T-helper 9 cell (primary cell): ENCODE data around the gene FOXO1.

ENCODE experiments used
- DNase-seq: peaks from one replicate; pipeline ENCODE4 v3.0.0-alpha.2; 2020

FOXO1 gene

DNA sequence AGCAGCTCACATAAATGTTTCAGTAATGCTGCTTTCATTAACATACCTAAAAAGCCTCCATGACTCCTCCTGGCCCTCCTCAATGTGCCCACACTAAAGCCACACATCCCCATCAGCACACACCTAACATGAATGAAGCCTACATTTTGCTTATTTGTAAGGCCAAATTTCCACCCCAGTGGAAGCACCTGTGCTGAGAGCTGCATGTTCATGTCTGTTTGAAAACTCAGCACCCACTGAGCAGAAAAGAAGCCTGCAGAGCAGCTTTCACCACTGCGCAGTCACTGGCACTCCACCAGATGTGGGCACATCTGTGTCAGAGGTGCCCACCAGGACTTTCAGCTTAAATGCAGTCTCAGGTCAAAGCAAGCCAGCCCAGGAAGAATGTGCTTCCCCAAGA lies 93.5 kb downstream of the FOXO1 start:
- no peak for DNase-seq

DNA sequence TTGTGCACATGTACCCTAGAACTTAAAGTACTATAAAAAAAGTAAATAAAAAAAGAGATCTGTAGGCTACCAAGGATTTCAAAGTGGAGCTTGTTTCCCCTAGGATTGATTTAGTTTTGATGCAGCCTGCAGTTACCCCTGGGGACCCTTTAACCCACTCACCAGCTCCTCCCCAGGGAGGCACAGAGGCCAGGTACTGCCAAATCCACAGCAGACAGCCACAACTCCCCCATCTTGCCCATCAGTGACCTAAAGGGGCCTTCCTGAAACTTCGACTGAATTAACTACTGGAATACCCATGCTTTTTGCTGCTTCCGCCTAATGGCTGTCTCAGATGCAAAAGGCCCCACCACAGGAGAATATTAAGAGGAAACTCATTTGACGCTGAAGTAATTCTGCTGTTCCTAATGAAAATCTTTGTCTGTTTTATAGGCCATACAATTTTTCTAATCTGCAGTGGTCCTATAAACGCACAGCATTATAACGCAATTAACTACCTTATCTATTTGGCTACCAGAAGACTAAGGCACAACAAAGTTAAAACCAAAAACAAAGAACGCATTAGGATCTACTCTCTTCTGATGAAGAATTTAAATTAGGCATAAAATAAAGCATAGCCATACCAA lies 95.0 kb downstream of the FOXO1 start:
- DNase-seq: no peak

- no peak for DNase-seq
Measured at GRCh38 chr13:40570930-40571329, 95.5 kb downstream of the FOXO1 start.

GRCh38 chr13:40569024-40569350 lies 97.5 kb downstream of the FOXO1 start:
- DNase-seq: no peak

DNA sequence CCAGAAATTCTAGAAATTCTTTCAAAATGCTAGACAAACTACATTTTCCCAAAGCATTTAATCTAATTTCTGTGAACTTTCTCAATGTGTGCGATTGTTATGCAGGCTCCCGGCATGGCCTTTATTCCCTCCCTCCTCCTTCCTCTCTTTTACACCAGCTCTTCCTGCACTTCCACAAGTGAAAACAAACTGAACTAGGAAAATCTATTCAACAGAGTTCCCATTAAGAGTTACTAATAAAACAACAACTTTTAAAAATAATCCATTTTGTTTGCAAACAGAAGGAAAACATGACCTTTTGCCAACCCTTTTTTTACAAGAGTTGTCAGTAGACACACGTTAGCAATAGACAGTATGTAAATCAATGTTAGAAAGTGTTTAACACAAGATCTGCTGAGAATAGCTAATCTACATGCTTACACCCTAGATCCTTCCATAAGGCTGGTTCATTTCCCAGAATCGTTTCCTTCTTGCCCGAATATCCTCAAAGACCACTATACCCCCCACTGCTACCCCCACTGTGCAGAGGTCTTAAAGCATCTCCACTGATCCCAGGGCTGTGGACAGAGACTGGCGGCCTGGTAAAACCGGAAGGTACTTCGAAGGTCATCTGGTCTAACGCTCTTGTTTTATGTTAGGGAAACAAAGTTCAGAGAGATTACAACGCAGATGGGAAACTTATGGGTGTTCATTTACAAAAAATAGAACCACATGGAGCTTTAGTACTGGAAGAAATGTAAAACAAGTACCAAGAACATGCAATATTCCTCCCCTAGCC lies 98.0 kb downstream of the FOXO1 start:
- no peak for DNase-seq

DNA sequence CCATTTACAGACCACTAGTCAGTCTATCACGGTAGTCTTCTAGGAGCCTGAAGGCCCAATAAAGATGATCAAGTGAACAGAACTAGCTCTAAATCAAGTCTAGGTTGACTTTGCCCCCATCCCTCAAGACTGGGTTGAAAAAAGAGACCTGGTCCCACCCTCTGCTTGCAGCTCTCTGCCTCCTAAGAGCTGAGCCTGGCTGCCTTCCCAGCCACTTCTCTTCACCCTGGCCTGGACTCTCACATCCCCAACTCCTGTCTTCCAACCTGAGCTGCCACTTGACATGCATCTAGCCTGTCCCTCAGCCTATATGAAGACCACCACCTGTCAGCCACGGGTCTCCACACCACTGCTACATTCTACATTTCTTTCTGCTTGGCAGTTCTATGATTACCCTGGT lies 99.6 kb downstream of the FOXO1 start:
- no peak for DNase-seq

DNA sequence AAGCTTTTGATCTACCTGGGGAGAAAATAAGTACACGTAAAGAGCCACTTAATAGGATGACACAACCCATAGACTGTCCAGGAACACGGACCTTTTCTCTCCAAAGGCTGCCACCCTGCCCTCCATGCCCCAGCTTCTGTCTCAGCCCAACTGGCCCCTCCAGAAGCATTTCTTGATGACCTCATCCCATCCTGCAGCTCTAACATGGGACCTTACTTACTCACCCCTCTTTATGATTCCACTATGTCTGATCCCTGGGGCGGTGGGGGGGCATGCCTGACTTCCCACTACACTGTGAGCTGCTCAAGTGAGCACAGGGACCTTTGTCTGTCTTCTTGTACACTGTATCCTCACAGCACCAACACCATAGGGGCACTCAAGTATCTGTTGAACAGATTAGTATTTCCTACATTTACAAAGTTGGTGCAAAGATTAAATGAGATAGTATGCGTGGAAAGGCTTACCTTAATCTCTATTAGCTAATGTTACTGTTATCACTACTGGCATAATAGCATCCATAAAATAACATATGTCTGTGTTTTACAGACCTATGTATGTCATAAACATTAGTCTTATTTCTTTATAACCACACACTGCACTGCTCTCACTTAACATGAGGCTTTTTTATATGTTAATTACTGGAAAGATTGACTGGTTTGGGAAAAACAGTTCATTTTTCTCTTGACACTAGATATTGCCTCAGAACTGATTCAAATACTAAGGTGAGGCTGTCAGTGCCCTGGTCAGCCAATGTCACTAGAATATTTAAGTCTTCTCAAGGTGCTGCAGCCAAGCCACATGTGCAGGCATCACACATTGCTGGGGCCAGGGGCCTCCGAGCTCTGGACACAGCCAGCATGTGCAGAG lies 100.9 kb downstream of the FOXO1 start:
- DNase-seq: no peak

- DNase-seq: no peak
Measured at GRCh38 chr13:40564342-40565001, 102.0 kb downstream of the FOXO1 start.

- DNase-seq: no peak
Measured at GRCh38 chr13:40563350-40564125, 102.9 kb downstream of the FOXO1 start.

GRCh38 chr13:40562975-40563349 lies 103.5 kb downstream of the FOXO1 start:
- no peak for DNase-seq

DNA sequence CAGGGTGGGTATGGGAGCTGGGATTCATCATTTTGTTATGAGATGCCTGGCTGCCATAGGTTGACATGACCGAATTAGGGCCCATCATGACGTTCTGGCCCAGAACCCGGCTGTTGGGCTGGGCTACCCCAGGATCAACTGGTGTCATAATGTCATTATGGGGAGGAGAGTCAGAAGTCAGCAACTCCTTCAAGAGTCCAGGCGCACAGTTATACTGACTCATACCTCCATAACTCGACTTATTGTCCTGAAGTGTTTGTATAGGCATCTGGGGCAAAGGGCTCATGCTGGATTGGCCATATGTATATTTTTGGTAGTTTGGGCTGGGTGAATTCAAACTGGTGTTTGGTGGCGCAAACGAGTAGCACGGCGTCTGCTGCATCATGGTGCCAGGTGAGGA lies 106.5 kb downstream of the FOXO1 start:
- no peak for DNase-seq

DNA sequence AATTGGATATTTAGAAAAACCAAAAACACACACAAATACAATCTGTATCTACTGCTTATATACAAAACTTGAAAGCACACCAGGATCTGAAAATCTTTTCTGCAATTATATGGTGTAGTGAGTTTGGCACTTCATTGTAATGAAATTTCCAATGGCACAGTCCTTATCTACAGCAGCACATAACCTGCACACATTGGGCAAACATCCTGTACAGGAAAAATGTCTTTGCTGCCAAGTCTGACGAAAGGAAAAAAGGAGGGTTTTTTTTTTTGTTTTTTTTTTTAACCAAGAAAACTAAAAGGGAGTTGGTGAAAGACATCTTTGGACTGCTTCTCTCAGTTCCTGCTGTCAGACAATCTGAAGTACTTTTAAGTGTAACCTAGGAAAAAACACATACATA lies 107.8 kb downstream of the FOXO1 start:
- no peak for DNase-seq

DNA sequence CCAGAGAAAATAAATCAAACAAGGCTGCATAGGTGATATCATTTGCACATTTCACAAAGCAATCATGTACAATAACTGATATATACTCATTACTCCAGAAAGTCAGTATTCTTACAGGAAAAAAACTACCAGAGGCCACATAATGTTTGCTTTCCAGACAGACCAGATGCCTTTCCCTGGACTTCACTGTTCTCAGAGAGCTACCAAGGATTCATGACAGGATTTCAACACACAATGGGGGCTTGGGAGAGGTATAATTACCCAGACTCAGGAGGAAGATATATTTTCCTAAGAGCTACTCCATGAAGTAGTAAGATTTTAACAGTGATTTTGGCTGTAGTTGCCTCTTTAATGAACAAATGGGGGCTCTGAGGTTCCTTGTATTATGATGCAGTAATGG lies 110.0 kb downstream of the FOXO1 start:
- no peak for DNase-seq

DNA sequence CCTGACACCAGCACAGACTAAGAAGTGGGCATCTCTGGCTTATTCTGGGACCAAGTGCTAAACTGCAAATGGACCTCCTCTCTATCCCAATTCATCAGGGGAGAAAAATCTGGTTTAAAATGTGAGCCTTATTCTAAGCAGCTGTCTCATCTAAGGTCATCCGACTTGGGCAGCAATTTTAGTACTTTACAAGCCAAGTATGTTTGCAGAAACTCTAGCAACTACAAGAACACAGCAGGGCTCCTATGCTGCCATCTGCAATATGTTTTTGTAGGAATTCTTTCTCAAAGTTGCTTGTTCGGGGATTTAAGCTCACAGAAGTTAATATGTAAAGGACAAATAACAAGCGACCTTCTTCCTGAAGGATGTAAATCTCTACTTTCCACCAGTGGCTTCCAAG lies 113.1 kb downstream of the FOXO1 start:
- no peak for DNase-seq

GRCh38 chr13:40552895-40553294 lies 113.5 kb downstream of the FOXO1 start:
- DNase-seq: no peak

GRCh38 chr13:40550130-40550529 lies 116.3 kb downstream of the FOXO1 start:
- no peak for DNase-seq

- DNase-seq: no peak
Measured at GRCh38 chr13:40549500-40550094, 116.8 kb downstream of the FOXO1 start.

DNA sequence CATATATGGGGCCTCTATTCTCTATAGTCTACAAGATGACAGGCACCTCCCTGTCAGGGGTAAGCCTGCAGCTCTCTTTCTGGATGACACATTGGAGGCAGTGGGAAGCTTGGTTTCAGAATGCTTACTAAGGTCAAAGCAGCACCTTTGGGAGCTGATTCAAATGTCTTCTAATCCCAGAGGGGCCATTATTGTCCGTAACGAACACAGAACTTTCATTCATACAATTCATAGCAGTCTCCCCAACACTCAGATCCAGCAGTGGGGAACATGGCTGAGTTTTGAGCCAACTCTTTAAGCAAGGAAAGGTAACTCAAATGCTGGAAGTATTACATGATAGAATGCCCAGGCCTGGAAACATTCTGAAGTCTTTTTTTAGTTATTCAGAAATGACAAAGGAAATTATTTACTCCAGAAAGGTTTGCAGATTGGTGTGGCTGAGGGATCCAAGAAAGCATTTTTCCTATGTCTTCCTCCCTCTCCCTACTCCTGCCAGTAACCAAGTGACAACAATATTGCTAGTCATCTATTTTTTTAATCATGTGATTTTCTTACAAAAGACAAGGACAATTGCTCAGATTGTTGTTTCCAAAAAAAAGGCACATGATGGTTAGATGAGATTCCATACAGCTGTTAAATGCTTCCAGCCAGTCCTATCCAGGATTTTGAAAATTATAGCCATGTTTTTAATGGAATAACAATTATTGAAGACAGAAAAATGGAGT lies 118.7 kb downstream of the FOXO1 start:
- DNase-seq: no peak

DNA sequence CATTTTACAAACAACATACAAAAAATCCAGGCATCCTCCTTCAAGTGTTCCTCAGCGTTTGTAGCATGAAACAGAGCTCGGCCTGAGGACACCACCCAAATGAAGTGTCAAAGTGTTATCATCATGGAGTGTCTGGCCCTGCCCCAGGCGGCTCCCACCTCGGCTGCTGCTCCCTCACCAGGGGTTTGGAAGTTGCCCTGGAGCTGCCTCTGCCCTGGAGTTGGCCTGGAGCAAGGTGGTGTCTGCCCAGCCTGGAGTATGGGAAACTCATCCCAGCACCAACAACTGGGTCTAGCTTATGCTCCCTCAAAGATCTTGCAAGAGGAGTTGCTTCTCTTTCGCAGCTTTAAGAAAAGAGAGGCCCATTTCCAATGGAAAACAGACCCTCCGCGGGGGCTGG lies 120.4 kb downstream of the FOXO1 start:
- DNase-seq: no peak

- DNase-seq: no peak
Measured at GRCh38 chr13:40540328-40541044, 126.0 kb downstream of the FOXO1 start.
